Thymus (tissue), 14 donors: ENCODE data around the gene PSME3. TPM values are rescaled to one million over a fixed set of nuclear protein-coding genes. Genes with fewer than 3 reads are reported as not detected.

ENCODE experiments used
- DNase-seq, 9 donors: peaks; one replicate each; pipeline ENCODE4 v3.0.0-alpha.2; 2013; ENCODE audit warnings: low spot score in 9 of 9, low read depth in 6 of 9, missing footprints in 1 of 9
- H3K27ac ChIP-seq, 2 donors: one replicate each; pipeline ENCODE4 v1.5.1; 2013; ENCODE audit warnings: control low read depth in 1 of 2, low read depth in 1 of 2, low read length in 1 of 2, mild to moderate bottlenecking in 1 of 2, moderate library complexity in 1 of 2
- H3K27me3 ChIP-seq, 2 donors: one replicate each; pipeline ENCODE4 v1.5.1; 2013; ENCODE audit warnings: low read length in 1 of 2; ENCODE audit not compliant: control insufficient read depth in 2 of 2, insufficient read depth in 1 of 2
- H3K36me3 ChIP-seq, 2 donors: one replicate each; pipeline ENCODE4 v1.5.1; 2013; ENCODE audit warnings: low read length in 1 of 2, mild to moderate bottlenecking in 1 of 2, moderate library complexity in 1 of 2; ENCODE audit not compliant: control insufficient read depth in 2 of 2, insufficient read depth in 2 of 2
- H3K4me1 ChIP-seq, 2 donors: one replicate each; pipeline ENCODE4 v1.5.1; 2013; ENCODE audit warnings: low read length in 2 of 2; ENCODE audit not compliant: control insufficient read depth in 2 of 2, insufficient read depth in 2 of 2
- H3K4me3 ChIP-seq, 2 donors: one replicate each; pipeline ENCODE4 v1.5.1; 2013; ENCODE audit warnings: low read length in 2 of 2, control low read depth in 1 of 2, mild to moderate bottlenecking in 1 of 2
- H3K9me3 ChIP-seq, 2 donors: one replicate each; pipeline ENCODE4 v1.5.1; 2013; ENCODE audit warnings: low read length in 1 of 2, mild to moderate bottlenecking in 1 of 2; ENCODE audit not compliant: control insufficient read depth in 2 of 2, insufficient read depth in 1 of 2
- WGBS: extraction: QIAGEN DNeasy Blood & Tissue Kit; methylation state at CpG from one replicate; pipeline ENCODE4 v1.1.7; 2013; 5-methylcytosine and 5-hydroxymethylcytosine counted together
- long read RNA-seq, 10 donors: transcript quantifications; one replicate each; lab custom pipeline, GENCODE V29; 2026
- polyA plus RNA-seq: library from polyadenylated mRNA; stranded (reverse); fragments of 200-250 nt; gene quantifications from one replicate; pipeline ENCODE4 v1.2.3, GENCODE V29; 2013
- total RNA-seq: library from RNA; stranded (reverse); fragments of 120-200 nt; gene quantifications from one replicate; pipeline ENCODE4 v1.2.4, GENCODE V29; 2013
- donor health status: healthy.

PSME3 gene
- total RNA-seq (43.9 TPM), polyA plus RNA-seq (35.0 TPM)
- long read RNA-seq, donor 1, partial matches to known transcripts: 0 of 3 reads
- long read RNA-seq, donor 1, other reads (novel, unspliced or antisense): 0 of 3 reads
- long read RNA-seq, donor 2: 0 reads
- long read RNA-seq, donor 3, transcript PSME3-210 (11 exons, 998 nt): major isoform, 24 of 142 reads
- long read RNA-seq, donor 3, partial matches to known transcripts: 118 of 142 reads
- long read RNA-seq, donor 3, other reads (novel, unspliced or antisense): 0 of 142 reads
- long read RNA-seq, donor 4, transcript PSME3-210 (11 exons, 998 nt): major isoform, 12 of 12 reads
- long read RNA-seq, donor 4, partial matches to known transcripts: 0 of 12 reads
- long read RNA-seq, donor 4, other reads (novel, unspliced or antisense): 0 of 12 reads
- long read RNA-seq, donor 5, transcript PSME3-210 (11 exons, 998 nt): major isoform, 20 of 21 reads
- long read RNA-seq, donor 5, partial matches to known transcripts: 0 of 21 reads
- long read RNA-seq, donor 5, other reads (novel, unspliced or antisense): 0 of 21 reads
- long read RNA-seq, donor 6, transcript PSME3-210 (11 exons, 998 nt): major isoform, 15 of 34 reads
- long read RNA-seq, donor 6, partial matches to known transcripts: 19 of 34 reads
- long read RNA-seq, donor 6, other reads (novel, unspliced or antisense): 0 of 34 reads
- long read RNA-seq, donor 7, transcript PSME3-210 (11 exons, 998 nt): major isoform, 16 of 16 reads
- long read RNA-seq, donor 7, partial matches to known transcripts: 0 of 16 reads
- long read RNA-seq, donor 7, other reads (novel, unspliced or antisense): 0 of 16 reads
- long read RNA-seq, donor 8, transcript PSME3-210 (11 exons, 998 nt): major isoform, 10 of 10 reads
- long read RNA-seq, donor 8, partial matches to known transcripts: 0 of 10 reads
- long read RNA-seq, donor 8, other reads (novel, unspliced or antisense): 0 of 10 reads
- long read RNA-seq, donor 9, transcript PSME3-210 (11 exons, 998 nt): major isoform, 8 of 8 reads
- long read RNA-seq, donor 9, partial matches to known transcripts: 0 of 8 reads
- long read RNA-seq, donor 9, other reads (novel, unspliced or antisense): 0 of 8 reads
- long read RNA-seq, donor 10, transcript PSME3-210 (11 exons, 998 nt): major isoform, 18 of 18 reads
- long read RNA-seq, donor 10, partial matches to known transcripts: 0 of 18 reads
- long read RNA-seq, donor 10, other reads (novel, unspliced or antisense): 0 of 18 reads

DNA sequence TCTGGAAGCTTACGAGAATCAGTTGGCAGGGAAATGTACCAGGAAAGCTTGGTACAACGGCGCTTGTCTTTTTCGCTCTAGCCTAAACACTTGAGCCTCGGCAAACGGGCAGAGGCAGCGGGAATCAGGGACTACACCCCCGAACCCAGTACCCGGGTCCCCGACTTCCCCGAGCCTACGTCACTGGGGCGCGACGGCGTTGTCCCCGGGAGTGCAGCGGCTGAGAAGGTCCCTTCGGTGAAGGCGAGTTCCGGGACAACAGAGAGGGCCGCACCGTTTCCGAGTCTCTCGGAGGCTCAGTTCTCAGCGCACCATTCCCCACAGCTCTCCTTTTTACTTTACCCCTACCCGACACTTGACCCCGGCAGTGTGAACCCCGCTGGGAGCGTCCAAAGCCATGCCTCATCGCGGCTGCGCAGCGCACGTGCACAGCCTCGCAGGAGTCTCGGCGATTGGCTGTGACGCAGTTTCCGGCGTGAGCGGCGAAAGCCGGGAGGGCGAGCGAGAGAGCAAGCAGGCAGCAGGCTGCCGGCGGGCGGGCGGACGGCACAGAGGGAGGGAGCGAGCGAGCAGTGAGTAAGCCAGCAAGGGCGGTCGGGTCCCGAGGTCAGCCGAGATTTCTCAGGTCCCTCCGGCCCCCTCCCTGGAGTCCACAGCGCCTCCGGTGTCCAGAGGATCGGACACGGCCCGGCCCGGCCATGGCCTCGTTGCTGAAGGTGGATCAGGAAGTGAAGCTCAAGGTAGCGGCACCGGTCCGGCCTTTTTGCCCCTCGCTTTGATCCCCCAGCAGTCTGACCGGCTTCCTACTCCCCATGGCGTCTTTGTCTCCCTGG is at the start of gene PSME3:
PSME3 (plus strand) TSS at position 464 of the 833 bp plus-strand sequence; CDS start at position 699, 235 bp downstream.
- H3K36me3 ChIP-seq: peaks cover 20 to 35% of the 10 kb centered on the region in 2 donors
- peak within 1 kb of the TSS; percentile 65 to 94 for H3K4me3 ChIP-seq
- H3K4me1 ChIP-seq: peaks cover 8% of the 10 kb centered on the region in 2 donors
- DNase-seq: peak; percentile 71 to 93 (median 86)
- H3K9me3 ChIP-seq: no peaks in the 10 kb centered on the region
- peak within 1 kb of the TSS; percentile 74 to 82 for H3K27ac ChIP-seq
- WGBS: under 1% methylated on average over 71 of the region's 71 CpGs
- H3K27me3 ChIP-seq: no peaks in the 10 kb centered on the region

GRCh38 chr17:42783791-42784138 is 49.4 kb upstream of the PSME3 start:
- no peak overlapping the region for H3K4me3 ChIP-seq
- H3K36me3 ChIP-seq: peaks cover 7 to 10% of the 10 kb centered on the region in 2 donors
- peaks cover 0 to 8% of the 10 kb centered on the region in 2 donors for H3K4me1 ChIP-seq
- no peak for DNase-seq
- H3K27ac ChIP-seq: no peak overlapping the region
- peaks cover 64 to 96% of the 10 kb centered on the region in 2 donors for H3K27me3 ChIP-seq
- WGBS: 13% methylated on average over 22 of the region's 22 CpGs
- peaks cover 0 to 22% of the 10 kb centered on the region in 2 donors for H3K9me3 ChIP-seq

- peaks cover 1 to 3% of the 10 kb centered on the region in 2 donors for H3K36me3 ChIP-seq
- no peak for DNase-seq
- H3K9me3 ChIP-seq: peaks cover 0 to 22% of the 10 kb centered on the region in 2 donors
- 10% methylated on average over 25 of the region's 25 CpGs for WGBS
- H3K27me3 ChIP-seq: peaks cover 64 to 99% of the 10 kb centered on the region in 2 donors
- H3K4me1 ChIP-seq: peaks cover 0 to 8% of the 10 kb centered on the region in 2 donors
- H3K4me3 ChIP-seq: no peak overlapping the region
- no peak overlapping the region for H3K27ac ChIP-seq
These were observed 48.8 kb upstream of the PSME3 start for GRCh38 chr17:42784409-42784808.

DNA sequence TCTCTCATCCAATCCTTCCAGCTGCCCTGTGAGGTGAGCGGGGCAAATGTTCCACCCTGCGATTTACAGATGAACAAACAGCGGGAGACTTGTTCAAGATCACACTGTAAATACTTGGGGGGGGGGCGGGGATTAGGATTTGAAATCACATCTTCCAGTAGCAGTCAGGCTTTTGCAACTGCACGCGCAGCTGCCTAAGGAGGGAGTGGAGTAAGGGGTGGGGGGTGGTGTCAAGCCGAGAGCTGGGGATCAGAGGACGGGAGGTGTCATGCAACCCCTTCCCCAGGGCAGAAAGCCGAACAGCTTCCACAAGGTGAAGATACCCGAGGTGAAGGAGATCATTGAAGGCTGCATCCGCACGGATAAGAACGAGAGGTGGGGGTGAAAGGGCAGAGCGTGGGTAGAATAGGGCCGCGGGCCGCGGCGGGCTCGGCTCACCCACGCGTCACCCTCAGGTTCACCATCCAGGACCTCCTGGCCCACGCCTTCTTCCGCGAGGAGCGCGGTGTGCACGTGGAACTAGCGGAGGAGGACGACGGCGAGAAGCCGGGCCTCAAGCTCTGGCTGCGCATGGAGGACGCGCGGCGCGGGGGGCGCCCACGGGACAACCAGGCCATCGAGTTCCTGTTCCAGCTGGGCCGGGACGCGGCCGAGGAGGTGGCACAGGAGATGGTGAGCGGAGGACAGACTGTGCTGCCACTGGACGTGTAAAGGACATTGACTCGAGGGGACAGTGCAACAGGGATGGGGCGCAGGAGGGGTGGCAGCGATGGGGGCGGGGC is 48.2 kb upstream of the PSME3 start:
- Histone ChIP-seq H3K27me3 (peaks cover 63 to 97% of the 10 kb centered on the region in 2 donors), H3K4me1 (peaks cover 0 to 8% of the 10 kb centered on the region in 2 donors), H3K4me3 (no peak overlapping the region), H3K27ac (no peak overlapping the region), H3K9me3 (peaks cover 0 to 22% of the 10 kb centered on the region in 2 donors), H3K36me3 (no peaks in the 10 kb centered on the region)
- no peak for DNase-seq
- 11% methylated on average over 52 of the region's 52 CpGs for WGBS

GRCh38 chr17:42787266-42787665 is 45.9 kb upstream of the PSME3 start:
- no peak for DNase-seq
- WGBS: 96% methylated on average over 11 of the region's 11 CpGs
- Histone ChIP-seq H3K4me3 (no peak overlapping the region), H3K27ac (no peak overlapping the region), H3K36me3 (no peaks in the 10 kb centered on the region), H3K27me3 (peaks cover 45 to 79% of the 10 kb centered on the region in 2 donors), H3K4me1 (no peaks in the 10 kb centered on the region), H3K9me3 (peaks cover 0 to 17% of the 10 kb centered on the region in 2 donors)

GRCh38 chr17:42791948-42792347 is 41.2 kb upstream of the PSME3 start:
- H3K4me3 ChIP-seq: no peak overlapping the region
- no peaks in the 10 kb centered on the region for H3K9me3 ChIP-seq
- peaks cover 0 to 3% of the 10 kb centered on the region in 2 donors for H3K4me1 ChIP-seq
- peaks cover 4 to 5% of the 10 kb centered on the region in 2 donors for H3K36me3 ChIP-seq
- H3K27me3 ChIP-seq: peaks cover 2 to 32% of the 10 kb centered on the region in 2 donors
- no peak overlapping the region for H3K27ac ChIP-seq
- WGBS: 81% methylated on average over 2 of the region's 2 CpGs
- no peak for DNase-seq

DNA sequence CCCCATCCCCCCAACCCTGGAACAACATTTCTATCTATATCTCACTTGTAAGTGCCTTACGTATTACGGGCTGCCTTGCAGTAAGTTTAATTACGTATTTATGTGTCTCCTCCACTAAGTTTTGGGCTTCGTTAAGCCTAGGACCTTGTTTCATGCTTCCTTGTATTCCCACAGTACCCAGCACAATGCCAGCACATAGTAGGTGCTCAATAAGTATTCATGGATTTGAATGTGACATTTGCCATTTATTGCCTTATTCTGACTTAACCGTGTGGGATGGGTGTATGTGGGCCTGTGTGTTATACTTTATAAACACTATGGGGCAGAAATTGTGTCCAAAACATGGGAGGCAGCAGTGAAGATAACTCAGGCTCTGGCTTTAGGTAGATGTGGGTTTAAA is 40.7 kb upstream of the PSME3 start:
- Histone ChIP-seq H3K27ac (no peak overlapping the region), H3K27me3 (peaks cover 2 to 26% of the 10 kb centered on the region in 2 donors), H3K36me3 (peaks cover 4 to 8% of the 10 kb centered on the region in 2 donors), H3K9me3 (no peaks in the 10 kb centered on the region), H3K4me3 (no peak overlapping the region), H3K4me1 (peaks cover under 1 to 8% of the 10 kb centered on the region in 2 donors)
- 87% methylated on average over 5 of the region's 5 CpGs for WGBS
- no peak for DNase-seq
